AML-193 (cell line): ENCODE data around the gene SNX5.
A peak's percentile ranks its signal among the peaks of the same experiment; 100 is the strongest.

Source experiments
- DNase-seq, 2 experiments: peaks; one replicate each; lab custom pipeline; 2025; lab: John Stamatoyannopoulos, UW

The SNX5 gene

GRCh38 chr20:17940224-17940971 is 28.2 kb downstream of the SNX5 start:
- DNase-seq = no peak

- no peak for DNase-seq
Observed at GRCh38 chr20:17939622-17940223, 28.9 kb downstream of the SNX5 start.

- peak; percentile 12 to 19 for DNase-seq
Observed at GRCh38 chr20:17938871-17939619, 29.5 kb downstream of the SNX5 start.

GRCh38 chr20:17936761-17937732 is 31.5 kb downstream of the SNX5 start:
- no peak for DNase-seq

- no peak for DNase-seq
Observed at GRCh38 chr20:17936286-17936760, 32.3 kb downstream of the SNX5 start.

- DNase-seq = no peak
Observed at GRCh38 chr20:17935761-17936160, 32.8 kb downstream of the SNX5 start.

- DNase-seq = no peak
Observed at GRCh38 chr20:17935186-17935585, 33.4 kb downstream of the SNX5 start.

- DNase-seq = no peak
Observed at GRCh38 chr20:17934141-17934862, 34.3 kb downstream of the SNX5 start.

- DNase-seq = no peak
Observed at GRCh38 chr20:17933711-17934110, 34.9 kb downstream of the SNX5 start.

GRCh38 chr20:17933121-17933520 is 35.5 kb downstream of the SNX5 start:
- DNase-seq = no peak

- DNase-seq = no peak
Observed at GRCh38 chr20:17932396-17932795, 36.2 kb downstream of the SNX5 start.

GRCh38 chr20:17931513-17931912 is 37.1 kb downstream of the SNX5 start:
- DNase-seq = no peak

- DNase-seq = no peak
Observed at GRCh38 chr20:17928633-17929311, 39.8 kb downstream of the SNX5 start.

GRCh38 chr20:17928211-17928611 is 40.4 kb downstream of the SNX5 start:
- no peak for DNase-seq

GRCh38 chr20:17925940-17926300 is 42.7 kb downstream of the SNX5 start:
- DNase-seq = no peak

GRCh38 chr20:17925141-17925939 is 43.3 kb downstream of the SNX5 start:
- DNase-seq = no peak

GRCh38 chr20:17921774-17922173 is 46.8 kb downstream of the SNX5 start:
- DNase-seq = no peak

- DNase-seq = no peak
Observed at GRCh38 chr20:17919149-17919548, 49.4 kb downstream of the SNX5 start.

- DNase-seq = no peak
Observed at GRCh38 chr20:17917832-17918618, 50.6 kb downstream of the SNX5 start.
